HK-2 (cell line): ENCODE results near the gene RARRES1.
A peak's percentile ranks its signal among the peaks of the same experiment; 100 is the strongest.

Source experiments
- DNase-seq: peaks from one replicate; pipeline ENCODE4 v3.0.0-alpha.2; 2018; ENCODE audit not compliant: unreplicated experiment

The RARRES1 gene

GRCh38 chr3:158765518-158766205 lies 33.4 kb upstream of the RARRES1 start:
- no peak for DNase-seq

- no peak for DNase-seq
Observed at GRCh38 chr3:158763421-158763820, 31.2 kb upstream of the RARRES1 start.

GRCh38 chr3:158762701-158763100 lies 30.4 kb upstream of the RARRES1 start:
- DNase-seq = no peak

- DNase-seq = no peak
Observed at GRCh38 chr3:158761350-158761749, 29.1 kb upstream of the RARRES1 start.

- no peak for DNase-seq
Observed at GRCh38 chr3:158755421-158755820, 23.2 kb upstream of the RARRES1 start.

GRCh38 chr3:158753854-158754253 lies 21.6 kb upstream of the RARRES1 start:
- no peak for DNase-seq

- DNase-seq = no peak
Observed at GRCh38 chr3:158751316-158751715, 19.1 kb upstream of the RARRES1 start.

- no peak for DNase-seq
Observed at GRCh38 chr3:158750016-158750415, 17.8 kb upstream of the RARRES1 start.

- no peak for DNase-seq
Observed at GRCh38 chr3:158749526-158749925, 17.3 kb upstream of the RARRES1 start.

GRCh38 chr3:158748237-158748828 lies 16.1 kb upstream of the RARRES1 start:
- peak; percentile 33 for DNase-seq

GRCh38 chr3:158747417-158747816 lies 15.2 kb upstream of the RARRES1 start:
- DNase-seq = no peak

- DNase-seq = no peak
Observed at GRCh38 chr3:158745551-158745950, 13.3 kb upstream of the RARRES1 start.

GRCh38 chr3:158744567-158745288 lies 12.5 kb upstream of the RARRES1 start:
- DNase-seq = no peak

- no peak for DNase-seq
Observed at GRCh38 chr3:158743664-158744566, 11.7 kb upstream of the RARRES1 start.

- DNase-seq = no peak
Observed at GRCh38 chr3:158742871-158743663, 10.8 kb upstream of the RARRES1 start.

GRCh38 chr3:158739661-158740060 lies 7.4 kb upstream of the RARRES1 start:
- no peak for DNase-seq

GRCh38 chr3:158739078-158739477 lies 6.8 kb upstream of the RARRES1 start:
- no peak for DNase-seq

- no peak for DNase-seq
Observed at GRCh38 chr3:158738653-158739052, 6.4 kb upstream of the RARRES1 start.

GRCh38 chr3:158737976-158738615 lies 5.8 kb upstream of the RARRES1 start:
- DNase-seq = no peak

- no peak for DNase-seq
Observed at GRCh38 chr3:158737410-158737809, 5.2 kb upstream of the RARRES1 start.
